IMR-90 (cell line): Measurements from ENCODE around the gene CANX. TPM values are rescaled to one million over a fixed set of nuclear protein-coding genes. Genes with fewer than 3 reads are reported as not detected.

ENCODE experiments used
- ATAC-seq: fragments of 200-7000 bp; cut with Tn5 transposase; 2 replicates; pipeline ENCODE4 v1.9.1; 2020; ENCODE audit warnings: low read depth, mild to moderate bottlenecking, moderate library complexity
- BruUV-seq: library from RNA; stranded (reverse); fragments of 400-500 nt; replicated peaks from 2 replicates; lab custom pipeline; 2021; lab: Mats Ljungman, UMichigan
- CTCF ChIA-PET: fragments of 300-600 bp; formaldehyde crosslinking; extraction: SDS; loops from one replicate; lab custom pipeline; 2021; ENCODE audit warnings: antibody characterized with exemption; lab: Yijun Ruan, JAX
- POLR2A ChIA-PET: fragments of 300-600 bp; sonication (Branson Sonifier 250); formaldehyde crosslinking; loops from one replicate; lab custom pipeline; 2022; ENCODE audit warnings: antibody characterized with exemption; ENCODE audit not compliant: unreplicated experiment; lab: Charles Lee
- DNase-seq: peaks from one replicate; pipeline ENCODE4 v3.0.0; 2013
- H2AFZ ChIP-seq: replicated peaks from 2 replicates; pipeline ENCODE3; 2013; ENCODE audit warnings: low read length, mild to moderate bottlenecking; ENCODE audit not compliant: poor library complexity
- H2AK5ac ChIP-seq: 2 replicates; pipeline ENCODE4 v1.6.1; 2013; ENCODE audit warnings: low read depth, low read length, inconsistent platforms
- H2AK9ac ChIP-seq: replicated peaks from 2 replicates; pipeline ENCODE3; 2013; ENCODE audit warnings: mild to moderate bottlenecking, low read depth, low read length, moderate library complexity; ENCODE audit not compliant: poor library complexity
- H2BK120ac ChIP-seq: 2 replicates; pipeline ENCODE4 v1.6.1; 2013; ENCODE audit warnings: low read depth, low read length, inconsistent platforms
- H2BK15ac ChIP-seq: 3 replicates; pipeline ENCODE4 v1.6.1; 2013; ENCODE audit warnings: low read depth, low read length, inconsistent platforms
- H2BK20ac ChIP-seq: 2 replicates; pipeline ENCODE4 v1.6.1; 2013; ENCODE audit warnings: low read depth, mild to moderate bottlenecking, inconsistent platforms, low read length, moderate library complexity
- H2BK5ac ChIP-seq: 2 replicates; pipeline ENCODE4 v1.6.1; 2013; ENCODE audit warnings: mild to moderate bottlenecking, low read depth, low read length, inconsistent platforms; ENCODE audit not compliant: poor library complexity, severe bottlenecking
- H3K14ac ChIP-seq: replicated peaks from 2 replicates; pipeline ENCODE4 v1.6.1; 2013; ENCODE audit warnings: low read depth, low read length, inconsistent platforms
- H3K18ac ChIP-seq: 2 replicates; pipeline ENCODE4 v1.6.1; 2013; ENCODE audit warnings: low read depth, low read length, control low read depth
- H3K23ac ChIP-seq: 2 replicates; pipeline ENCODE4 v1.6.1; 2013; ENCODE audit warnings: low read depth, low read length, inconsistent platforms
- H3K27ac ChIP-seq: 2 replicates; pipeline ENCODE4 v1.5.1; 2013; ENCODE audit warnings: mild to moderate bottlenecking, control low read depth, low read length; ENCODE audit not compliant: insufficient read depth
- H3K27me3 ChIP-seq: 2 replicates; pipeline ENCODE4 v1.6.1; 2013; ENCODE audit warnings: low read length; ENCODE audit not compliant: control insufficient read depth, insufficient read depth
- H3K36me3 ChIP-seq: 2 replicates; pipeline ENCODE4 v1.6.1; 2013; ENCODE audit warnings: low read length, mixed read lengths; ENCODE audit not compliant: control insufficient read depth, insufficient read depth
- H3K4ac ChIP-seq: 2 replicates; pipeline ENCODE4 v1.6.1; 2013; ENCODE audit warnings: low read depth, low read length, inconsistent platforms
- H3K4me1 ChIP-seq: 2 replicates; pipeline ENCODE4 v1.6.1; 2013; ENCODE audit warnings: low read length, mixed read lengths; ENCODE audit not compliant: control insufficient read depth, insufficient read depth
- H3K4me2 ChIP-seq: 2 replicates; pipeline ENCODE4 v1.6.1; 2013; ENCODE audit warnings: low read depth, mild to moderate bottlenecking, control low read depth, low read length, moderate library complexity
- H3K4me3 ChIP-seq: 2 replicates; pipeline ENCODE4 v1.5.1; 2013; ENCODE audit warnings: low read depth, mild to moderate bottlenecking, control low read depth, low read length, moderate library complexity; ENCODE audit not compliant: insufficient read depth
- H3K56ac ChIP-seq: 2 replicates; pipeline ENCODE4 v1.6.1; 2013; ENCODE audit warnings: low read length, inconsistent platforms; ENCODE audit not compliant: insufficient read depth; ENCODE audit errors: extremely low read depth
- H3K79me1 ChIP-seq, 2 experiments: 2 replicates each; pipeline ENCODE4 v1.6.1; 2013; ENCODE audit warnings: low read length in 2 of 2, inconsistent platforms in 1 of 2, low read depth in 1 of 2
- H3K9ac ChIP-seq: 2 replicates; pipeline ENCODE4 v1.6.1; 2013; ENCODE audit warnings: low read depth, low read length, control low read depth
- H3K9me1 ChIP-seq: 2 replicates; pipeline ENCODE4 v1.6.1; 2013; ENCODE audit warnings: low read length, inconsistent platforms; ENCODE audit not compliant: insufficient read depth
- H3K9me3 ChIP-seq: 2 replicates; pipeline ENCODE4 v1.6.1; 2013; ENCODE audit warnings: low read length; ENCODE audit not compliant: control insufficient read depth, insufficient read depth
- H4K20me1 ChIP-seq: 2 replicates; pipeline ENCODE4 v1.6.1; 2013; ENCODE audit warnings: low read length, inconsistent platforms; ENCODE audit not compliant: insufficient read depth
- H4K5ac ChIP-seq: 2 replicates; pipeline ENCODE4 v1.6.1; 2013; ENCODE audit warnings: mild to moderate bottlenecking, low read depth, low read length, control low read depth
- H4K8ac ChIP-seq, 2 experiments: 2 replicates each; pipeline ENCODE4 v1.6.1; 2013; ENCODE audit warnings: low read depth in 2 of 2, low read length in 2 of 2, control low read depth in 1 of 2, inconsistent platforms in 1 of 2
- H4K91ac ChIP-seq: 2 replicates; pipeline ENCODE4 v1.6.1; 2013; ENCODE audit warnings: low read depth, low read length, inconsistent platforms; ENCODE audit not compliant: insufficient read depth
- NFE2L2 ChIP-seq: fragments of 150-350 bp; IDR thresholded peaks from 2 replicates; pipeline ENCODE4 v1.6.1; 2016; ENCODE audit warnings: low read depth, mild to moderate bottlenecking, low read length
- POLR2A ChIP-seq: IDR thresholded peaks from 2 replicates; pipeline ENCODE4 v1.6.1; 2012; ENCODE audit warnings: mild to moderate bottlenecking, low read depth, low read length
- RAD21 ChIP-seq: IDR thresholded peaks from 2 replicates; pipeline ENCODE4 v1.6.1; 2012; ENCODE audit warnings: low read length, improper control_type of control experiment
- RCOR1 ChIP-seq: IDR thresholded peaks from 2 replicates; pipeline ENCODE4 v1.6.1; 2012; ENCODE audit warnings: mild to moderate bottlenecking, low read length, improper control_type of control experiment; ENCODE audit not compliant: insufficient replicate concordance
- SMC3 ChIP-seq: fragments of 150-350 bp; IDR thresholded peaks from 2 replicates; pipeline ENCODE4 v1.6.1; 2016; ENCODE audit warnings: low read depth, mild to moderate bottlenecking, antibody characterized with exemption, low read length, moderate library complexity
- WGBS, 2 experiments: methylation state at CpG; one replicate each; pipeline versions ENCODE4 v1.1.5 to v1.1.7; 2013; ENCODE audit warnings: missing lambda C conversion rate in 2 of 2; ENCODE audit not compliant: insufficient read length in 1 of 2; ENCODE audit errors: extremely low coverage in 2 of 2; 5-methylcytosine and 5-hydroxymethylcytosine counted together
- dilution Hi-C: fragments of 300-500 bp; cut with HindIII; formaldehyde crosslinking; loops from one replicate; pipeline ENCODE4 v1.14.3; 2018; ENCODE audit warnings: low sequenced_read_pairs; ENCODE audit not compliant: unreplicated experiment
- in situ Hi-C: fragments of 300-500 bp; cut with MboI; formaldehyde crosslinking; loops from 3 replicates; pipeline ENCODE4 v1.14.3; 2019; ENCODE audit warnings: low sequenced_read_pairs, inconsistent platforms, mixed read lengths
- intact Hi-C: fragments of 100-400 bp; cut with micrococcal nuclease; formaldehyde crosslinking; loops from 2 replicates; pipeline ENCODE4 v1.10.0; 2022
- polyA plus RNA-seq, 3 experiments: library from polyadenylated mRNA; depleted of rRNA; stranded (reverse); fragments of >200 nt; gene quantifications; 2 replicates each; pipeline ENCODE4 v1.2.3, GENCODE V29; 2012; ENCODE audit warnings: low replicate concordance in 1 of 3
- total RNA-seq: library from RNA; depleted of rRNA; stranded (reverse); fragments of >200 nt; gene quantifications from 2 replicates; pipeline ENCODE4 v1.2.3, GENCODE V29; 2012
- TF ChIP-seq, protein P1 (sequence below): fragments of 150-350 bp; IDR thresholded peaks from 2 replicates; pipeline ENCODE4 v1.6.1; 2016; ENCODE audit warnings: low read depth, mild to moderate bottlenecking, low read length, moderate library complexity, borderline replicate concordance
- TF ChIP-seq, protein P2 (sequence below): fragments of 150-350 bp; IDR thresholded peaks from 2 replicates; pipeline ENCODE4 v1.6.1; 2017; ENCODE audit warnings: mild to moderate bottlenecking, antibody characterized with exemption, low read length, low read depth

CANX gene
- total and polyA plus RNA-seq, 2 of the 4 experiments (the other 2 are of a cell fraction) = 216 to 345 TPM

- DNase-seq (no peak), ATAC-seq (no peak)
- Histone ChIP-seq H2BK120ac (no peak overlapping the region), H3K9me3 (no peaks in the 10 kb centered on the region), H2BK15ac (no peak overlapping the region), H3K27ac (no peak overlapping the region), H3K27me3 (no peaks in the 10 kb centered on the region), H3K23ac (0 out of 2 replicates have a peak overlapping the region, but pooled peaks have one; percentile 18), H3K4me3 (no peak overlapping the region), H3K14ac (no peak overlapping the region; the same call in 1 of the 2 replicates), H4K91ac (no peak overlapping the region), H4K20me1 (peaks cover 75% of the 10 kb centered on the region), H2BK20ac (no peak overlapping the region), H3K9me1 (peaks cover 32% of the 10 kb centered on the region), H2AFZ (no peak overlapping the region), H2BK5ac (no peak overlapping the region), H2AK9ac (no peak overlapping the region), H4K8ac (no peak overlapping the region), H3K9ac (no peak overlapping the region), H3K79me1 (peaks cover 28 to 72% of the 10 kb centered on the region in 2 experiments; a peak in 3 of 4 replicates), H3K4ac (no peak overlapping the region), H3K18ac (no peak overlapping the region), H3K4me1 (peaks cover 24% of the 10 kb centered on the region), H4K5ac (no peak overlapping the region), H2AK5ac (no peak overlapping the region), H3K36me3 (0 out of 2 replicates have a peak, but pooled peaks cover 1% of the 10 kb centered on the region), H3K4me2 (no peak overlapping the region), H3K56ac (no peak overlapping the region)
- 96% methylated on average over 5 of the region's 9 CpGs; no CpG with 5 or more reads in 1 of the 2 experiments for WGBS, 2 experiments
- TF ChIP-seq, protein P1, sequence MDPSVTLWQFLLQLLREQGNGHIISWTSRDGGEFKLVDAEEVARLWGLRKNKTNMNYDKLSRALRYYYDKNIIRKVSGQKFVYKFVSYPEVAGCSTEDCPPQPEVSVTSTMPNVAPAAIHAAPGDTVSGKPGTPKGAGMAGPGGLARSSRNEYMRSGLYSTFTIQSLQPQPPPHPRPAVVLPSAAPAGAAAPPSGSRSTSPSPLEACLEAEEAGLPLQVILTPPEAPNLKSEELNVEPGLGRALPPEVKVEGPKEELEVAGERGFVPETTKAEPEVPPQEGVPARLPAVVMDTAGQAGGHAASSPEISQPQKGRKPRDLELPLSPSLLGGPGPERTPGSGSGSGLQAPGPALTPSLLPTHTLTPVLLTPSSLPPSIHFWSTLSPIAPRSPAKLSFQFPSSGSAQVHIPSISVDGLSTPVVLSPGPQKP = no peak
- TF ChIP-seq, protein P2, sequence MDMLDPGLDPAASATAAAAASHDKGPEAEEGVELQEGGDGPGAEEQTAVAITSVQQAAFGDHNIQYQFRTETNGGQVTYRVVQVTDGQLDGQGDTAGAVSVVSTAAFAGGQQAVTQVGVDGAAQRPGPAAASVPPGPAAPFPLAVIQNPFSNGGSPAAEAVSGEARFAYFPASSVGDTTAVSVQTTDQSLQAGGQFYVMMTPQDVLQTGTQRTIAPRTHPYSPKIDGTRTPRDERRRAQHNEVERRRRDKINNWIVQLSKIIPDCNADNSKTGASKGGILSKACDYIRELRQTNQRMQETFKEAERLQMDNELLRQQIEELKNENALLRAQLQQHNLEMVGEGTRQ = no peak
- TF ChIP-seq RCOR1 (no peak), POLR2A (no peak), RAD21 (no peak), SMC3 (no peak), NFE2L2 (no peak)
- POLR2A ChIA-PET = no interaction called here
- CTCF ChIA-PET = interaction anchor here (0.5 kb wide), 1 partner anchor 133 kb away, joined by 4 read pairs; no protein-coding TSS in a partner anchor
- BruUV-seq = no TSS peak
- dilution Hi-C loops = no loop called here
- in situ Hi-C loops = no loop called here
- intact Hi-C loops = no loop called here
Observed at GRCh38 chr5:179759581-179760551, 61.1 kb downstream of the CANX start.
